ENCODE measurements around the gene CD14.

GRCh38 chr5:140602147-140602546 is 30.8 kb downstream of the CD14 start:
- TF ChIP-seq CTCF (IDR thresholded peaks at IDR 0.05 in 2 of 3, conservative IDR thresholded peaks at IDR 0.05 in 1 of 3; ENCODE audit: borderline replicate concordance in 1 of 3, insufficient read depth in 1 of 3, low read depth in 2 of 3, low read length in 2 of 3) (no peak), EGR1 (IDR thresholded peaks at IDR 0.05; ENCODE audit: low read depth) (no peak), RAD21 (IDR thresholded peaks at IDR 0.05; ENCODE audit: low read depth) (no peak), ZFX (IDR thresholded peaks at IDR 0.05) (no peak), POLR2A (IDR thresholded peaks at IDR 0.05; ENCODE audit: borderline replicate concordance, extremely low read depth, insufficient read depth, insufficient read length) (no peak)
